SK-N-SH (cell line): Measurements from ENCODE around the gene GPN3. TPM values are rescaled to one million over a fixed set of nuclear protein-coding genes. Genes with fewer than 3 reads are reported as not detected.

Source experiments
- CHD2 ChIP-seq: fragments of 150-350 bp; IDR thresholded peaks from 2 replicates; pipeline ENCODE4 v1.6.1; 2018; ENCODE audit warnings: low read length; ENCODE audit not compliant: partially characterized antibody
- ELF1 ChIP-seq: IDR thresholded peaks from 2 replicates; pipeline ENCODE4 v1.4.0; 2012
- FOSL2 ChIP-seq: IDR thresholded peaks from 2 replicates; pipeline ENCODE4 v1.4.0; 2012; ENCODE audit warnings: low read depth, mild to moderate bottlenecking, moderate library complexity, borderline replicate concordance
- FOXM1 ChIP-seq: IDR thresholded peaks from 2 replicates; pipeline ENCODE4 v1.4.0; 2012; ENCODE audit warnings: low read depth, mild to moderate bottlenecking
- GATA2 ChIP-seq: sonication (generic); formaldehyde crosslinking; IDR thresholded peaks from 2 replicates; pipeline ENCODE4 v1.5.0; 2020; ENCODE audit warnings: mild to moderate bottlenecking, missing genetic modification reagents
- JUND ChIP-seq: IDR thresholded peaks from 2 replicates; pipeline ENCODE4 v1.4.0; 2012
- MEF2A ChIP-seq: IDR thresholded peaks from 2 replicates; pipeline ENCODE4 v1.4.0; 2012; ENCODE audit warnings: low read depth, borderline replicate concordance
- POLR2AphosphoS5 ChIP-seq: IDR thresholded peaks from 2 replicates; pipeline ENCODE4 v1.6.1; 2012; ENCODE audit warnings: low read depth, low read length
- RFX5 ChIP-seq: IDR thresholded peaks from 2 replicates; pipeline ENCODE4 v1.6.1; 2012; ENCODE audit warnings: mild to moderate bottlenecking, improper control_type of control experiment, low read length
- RXRA ChIP-seq: IDR thresholded peaks from 2 replicates; pipeline ENCODE4 v1.4.0; 2012; ENCODE audit warnings: low read depth, mild to moderate bottlenecking, borderline replicate concordance
- TAF1 ChIP-seq: IDR thresholded peaks from 2 replicates; pipeline ENCODE4 v1.6.1; 2012; ENCODE audit warnings: low read depth, mild to moderate bottlenecking, low read length, moderate library complexity, borderline replicate concordance
- TEAD4 ChIP-seq: IDR thresholded peaks from 2 replicates; pipeline ENCODE4 v1.4.0; 2012; ENCODE audit warnings: mild to moderate bottlenecking, borderline replicate concordance; ENCODE audit not compliant: insufficient read depth
- YY1 ChIP-seq: IDR thresholded peaks from 2 replicates; pipeline ENCODE4 v1.4.0; 2012; ENCODE audit warnings: low read depth, mild to moderate bottlenecking
- polyA plus RNA-seq, 3 experiments: library from polyadenylated mRNA; depleted of rRNA; stranded (reverse); fragments of >200 nt; gene quantifications; 2 replicates each; pipeline ENCODE4 v1.2.3, GENCODE V29; 2012
- small RNA-seq, 7 experiments: library from RNA; depleted of rRNA; stranded (forward); fragments of <200 nt; gene quantifications; one replicate each; pipeline ENCODE3, GENCODE V24; 2012
- TF ChIP-seq, protein P1 (sequence below): fragments of 150-350 bp; IDR thresholded peaks from 2 replicates; pipeline ENCODE4 v1.6.1; 2016; ENCODE audit warnings: mild to moderate bottlenecking, low read depth, low read length
- TF ChIP-seq, protein P2 (sequence below): IDR thresholded peaks from 2 replicates; pipeline ENCODE4; 2012
- TF ChIP-seq, protein P3 (sequence below): fragments of 150-350 bp; IDR thresholded peaks from 2 replicates; pipeline ENCODE4 v1.6.1; 2017; ENCODE audit warnings: antibody characterized with exemption, low read length, low read depth, borderline replicate concordance
- TF ChIP-seq, protein P4 (sequence below): fragments of 200-600 bp; sonication (generic); IDR thresholded peaks from 2 replicates; pipeline ENCODE4 v1.6.1; 2017; ENCODE audit warnings: antibody characterized with exemption, mild to moderate bottlenecking, moderate library complexity

Gene GPN3
- polyA plus RNA-seq, 1 of the 3 experiments (the other 2 are of a cell fraction) = 21.6 TPM

DNA sequence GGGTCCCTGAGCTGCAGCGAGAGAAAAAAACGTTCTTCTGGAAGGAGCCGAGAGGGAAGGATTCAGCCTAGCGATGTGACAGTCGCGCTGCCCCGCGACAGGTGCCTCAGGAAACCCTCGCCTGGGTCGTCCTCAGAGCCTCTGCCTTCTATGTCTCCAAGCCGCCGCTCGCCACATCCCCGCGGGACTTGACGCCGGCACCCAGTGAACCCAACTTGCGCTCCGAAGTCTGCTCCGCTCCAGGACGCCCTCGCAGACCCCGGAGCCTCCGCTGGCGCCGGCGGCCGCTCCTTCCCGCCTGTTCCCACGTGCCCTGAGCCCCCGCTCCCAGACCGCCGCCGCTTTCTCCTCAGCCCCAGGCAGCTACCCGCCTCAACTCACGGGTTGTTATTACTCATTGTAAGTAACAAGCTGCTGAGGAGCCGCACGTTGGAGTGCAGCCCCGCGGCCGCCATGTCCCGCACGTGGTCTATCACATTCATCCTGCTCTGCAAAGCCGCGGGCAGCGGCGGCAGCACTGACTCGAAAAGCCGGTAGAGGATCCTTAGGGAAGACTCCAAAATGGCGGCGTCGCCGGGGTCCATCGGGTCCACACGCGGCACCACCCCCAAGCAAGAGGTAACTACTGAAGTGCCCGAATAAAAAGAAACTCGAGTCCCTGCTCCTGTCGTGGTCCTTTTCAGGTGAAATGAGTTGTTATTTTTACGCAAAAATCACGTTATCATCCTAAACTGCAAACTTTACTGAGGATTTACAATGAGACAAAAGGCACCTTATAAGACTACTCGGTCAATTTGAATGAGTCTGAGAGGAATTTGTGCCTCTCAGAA, 64.7 kb downstream of the GPN3 start, which contains the start of gene ANAPC7 (continued):
- TF ChIP-seq, protein P1, sequence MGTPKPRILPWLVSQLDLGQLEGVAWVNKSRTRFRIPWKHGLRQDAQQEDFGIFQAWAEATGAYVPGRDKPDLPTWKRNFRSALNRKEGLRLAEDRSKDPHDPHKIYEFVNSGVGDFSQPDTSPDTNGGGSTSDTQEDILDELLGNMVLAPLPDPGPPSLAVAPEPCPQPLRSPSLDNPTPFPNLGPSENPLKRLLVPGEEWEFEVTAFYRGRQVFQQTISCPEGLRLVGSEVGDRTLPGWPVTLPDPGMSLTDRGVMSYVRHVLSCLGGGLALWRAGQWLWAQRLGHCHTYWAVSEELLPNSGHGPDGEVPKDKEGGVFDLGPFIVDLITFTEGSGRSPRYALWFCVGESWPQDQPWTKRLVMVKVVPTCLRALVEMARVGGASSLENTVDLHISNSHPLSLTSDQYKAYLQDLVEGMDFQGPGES = no peak
- TF ChIP-seq, protein P2, sequence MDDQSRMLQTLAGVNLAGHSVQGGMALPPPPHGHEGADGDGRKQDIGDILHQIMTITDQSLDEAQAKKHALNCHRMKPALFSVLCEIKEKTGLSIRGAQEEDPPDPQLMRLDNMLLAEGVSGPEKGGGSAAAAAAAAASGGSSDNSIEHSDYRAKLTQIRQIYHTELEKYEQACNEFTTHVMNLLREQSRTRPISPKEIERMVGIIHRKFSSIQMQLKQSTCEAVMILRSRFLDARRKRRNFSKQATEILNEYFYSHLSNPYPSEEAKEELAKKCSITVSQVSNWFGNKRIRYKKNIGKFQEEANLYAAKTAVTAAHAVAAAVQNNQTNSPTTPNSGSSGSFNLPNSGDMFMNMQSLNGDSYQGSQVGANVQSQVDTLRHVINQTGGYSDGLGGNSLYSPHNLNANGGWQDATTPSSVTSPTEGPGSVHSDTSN = no peak
- no peak for TF ChIP-seq MEF2A
- peak; percentile 88 for TF ChIP-seq TAF1
- TF ChIP-seq RFX5 = no peak
- no peak for TF ChIP-seq GATA2 (CRISPR knock-in tag)
- TF ChIP-seq, protein P3, sequence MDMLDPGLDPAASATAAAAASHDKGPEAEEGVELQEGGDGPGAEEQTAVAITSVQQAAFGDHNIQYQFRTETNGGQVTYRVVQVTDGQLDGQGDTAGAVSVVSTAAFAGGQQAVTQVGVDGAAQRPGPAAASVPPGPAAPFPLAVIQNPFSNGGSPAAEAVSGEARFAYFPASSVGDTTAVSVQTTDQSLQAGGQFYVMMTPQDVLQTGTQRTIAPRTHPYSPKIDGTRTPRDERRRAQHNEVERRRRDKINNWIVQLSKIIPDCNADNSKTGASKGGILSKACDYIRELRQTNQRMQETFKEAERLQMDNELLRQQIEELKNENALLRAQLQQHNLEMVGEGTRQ = no peak
- TF ChIP-seq TEAD4 = no peak
- TF ChIP-seq ELF1 = 0 out of 2 replicates have a peak, but pooled peaks have one; percentile 5
- TF ChIP-seq JUND = no peak
- TF ChIP-seq, protein P4, sequence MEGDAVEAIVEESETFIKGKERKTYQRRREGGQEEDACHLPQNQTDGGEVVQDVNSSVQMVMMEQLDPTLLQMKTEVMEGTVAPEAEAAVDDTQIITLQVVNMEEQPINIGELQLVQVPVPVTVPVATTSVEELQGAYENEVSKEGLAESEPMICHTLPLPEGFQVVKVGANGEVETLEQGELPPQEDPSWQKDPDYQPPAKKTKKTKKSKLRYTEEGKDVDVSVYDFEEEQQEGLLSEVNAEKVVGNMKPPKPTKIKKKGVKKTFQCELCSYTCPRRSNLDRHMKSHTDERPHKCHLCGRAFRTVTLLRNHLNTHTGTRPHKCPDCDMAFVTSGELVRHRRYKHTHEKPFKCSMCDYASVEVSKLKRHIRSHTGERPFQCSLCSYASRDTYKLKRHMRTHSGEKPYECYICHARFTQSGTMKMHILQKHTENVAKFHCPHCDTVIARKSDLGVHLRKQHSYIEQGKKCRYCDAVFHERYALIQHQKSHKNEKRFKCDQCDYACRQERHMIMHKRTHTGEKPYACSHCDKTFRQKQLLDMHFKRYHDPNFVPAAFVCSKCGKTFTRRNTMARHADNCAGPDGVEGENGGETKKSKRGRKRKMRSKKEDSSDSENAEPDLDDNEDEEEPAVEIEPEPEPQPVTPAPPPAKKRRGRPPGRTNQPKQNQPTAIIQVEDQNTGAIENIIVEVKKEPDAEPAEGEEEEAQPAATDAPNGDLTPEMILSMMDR = no peak
- no peak for TF ChIP-seq CHD2
- peak; percentile 81 for TF ChIP-seq POLR2AphosphoS5
- TF ChIP-seq FOXM1 = no peak
- TF ChIP-seq RXRA = no peak
- no peak for TF ChIP-seq FOSL2
- TF ChIP-seq YY1 = peak; percentile 94

Small RNAs within 50 kb of the gene (small RNA-seq; reads per million reads assigned to genes)
- gene RF00278 = 0 reads per million in 7 experiments

Other genes starting within 250 kb of the GPN3 start
- 83.9 and 120 TPM in 2 replicates for gene ATP2A2, start 187.0 kb downstream of the GPN3 start, polyA plus RNA-seq (2012; rRNA removed)
- 58.9 and 72.0 TPM in 2 replicates for gene ANAPC7, start 64.5 kb downstream of the GPN3 start, polyA plus RNA-seq (2012; rRNA removed)
- 50.5 and 74.7 TPM in 2 replicates for gene ARPC3, start 17.9 kb downstream of the GPN3 start, polyA plus RNA-seq (2012; rRNA removed)
- 29.8 and 33.1 TPM in 2 replicates for gene FAM216A, start 588 bp upstream of the GPN3 start, polyA plus RNA-seq (2012; rRNA removed)
- 110 and 131 TPM in 2 replicates for gene VPS29, start 33.9 kb upstream of the GPN3 start, polyA plus RNA-seq (2012; rRNA removed)
- 0.15 and 0.20 TPM in 2 replicates for gene RAD9B, start 34.1 kb upstream of the GPN3 start, polyA plus RNA-seq (2012; rRNA removed)
- 9.6 and 14.0 TPM in 2 replicates for gene PPTC7, start 115.1 kb upstream of the GPN3 start, polyA plus RNA-seq (2012; rRNA removed)
- gene TCTN1, start 145.9 kb upstream of the GPN3 start, polyA plus RNA-seq (2012; rRNA removed) = 40.2 and 43.2 TPM in 2 replicates
- gene HVCN1, start 220.9 kb upstream of the GPN3 start, polyA plus RNA-seq (2012; rRNA removed) = 0.03 TPM in 2 replicates